ENCODE data around the gene CNOT1. TPM values are rescaled to one million over a fixed set of nuclear protein-coding genes. Genes with fewer than 3 reads are reported as not detected.

Gene CNOT1
- total RNA-seq, 1 experiment from 2014 or later, result 135 TPM

DNA sequence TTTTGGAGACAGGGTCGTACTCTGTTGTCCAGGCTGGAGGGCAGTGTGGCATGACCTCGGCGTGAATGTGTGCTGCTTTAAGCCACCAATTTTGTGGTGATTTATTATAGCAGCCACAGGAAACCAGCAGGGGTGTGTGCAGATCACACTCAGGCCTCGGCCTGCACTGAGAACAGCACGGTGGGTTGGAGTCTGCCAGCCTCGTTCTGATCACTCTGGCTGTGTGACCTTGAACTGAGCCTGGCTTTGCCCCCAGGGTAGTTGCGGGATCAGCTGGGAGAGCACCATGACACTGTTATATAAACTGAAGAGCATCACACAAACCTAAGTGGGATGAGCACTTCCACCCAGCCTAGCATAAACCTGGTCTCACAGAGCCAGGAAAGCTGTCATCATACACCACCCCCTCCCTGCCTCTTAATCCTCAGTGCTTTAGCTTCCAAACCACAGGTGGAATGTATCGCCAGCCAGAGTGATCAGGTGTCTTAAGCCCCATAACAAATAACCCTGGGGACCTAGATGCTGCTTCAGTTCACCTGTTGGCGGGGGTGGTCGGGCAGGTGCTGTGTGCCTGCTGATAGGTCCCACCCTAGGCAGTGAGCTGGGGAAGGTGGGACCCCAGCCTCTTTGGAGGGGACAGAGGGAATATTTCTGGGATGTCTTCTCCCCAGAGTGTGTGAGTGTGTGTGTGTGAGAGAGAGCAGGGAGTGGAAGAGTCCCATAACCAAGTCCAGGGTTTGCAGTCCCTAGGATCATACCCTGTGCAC lies 158.2 kb downstream of the CNOT1 start:
- H3K79me2 ChIP-seq (ENCODE audit: low read length), result no peaks in the 10 kb centered on the region
- no peaks in the 10 kb centered on the region for H3K4me1 ChIP-seq (ENCODE audit: insufficient read depth, low read length)
- TF ChIP-seq EZH2 (IDR thresholded peaks at IDR 0.05; ENCODE audit: low read length, unreplicated experiment) (no peak), EZH2phosphoT487 (IDR thresholded peaks at IDR 0.05; ENCODE audit: borderline replicate concordance, low read length) (no peak)
- TF ChIP-seq, protein P1, sequence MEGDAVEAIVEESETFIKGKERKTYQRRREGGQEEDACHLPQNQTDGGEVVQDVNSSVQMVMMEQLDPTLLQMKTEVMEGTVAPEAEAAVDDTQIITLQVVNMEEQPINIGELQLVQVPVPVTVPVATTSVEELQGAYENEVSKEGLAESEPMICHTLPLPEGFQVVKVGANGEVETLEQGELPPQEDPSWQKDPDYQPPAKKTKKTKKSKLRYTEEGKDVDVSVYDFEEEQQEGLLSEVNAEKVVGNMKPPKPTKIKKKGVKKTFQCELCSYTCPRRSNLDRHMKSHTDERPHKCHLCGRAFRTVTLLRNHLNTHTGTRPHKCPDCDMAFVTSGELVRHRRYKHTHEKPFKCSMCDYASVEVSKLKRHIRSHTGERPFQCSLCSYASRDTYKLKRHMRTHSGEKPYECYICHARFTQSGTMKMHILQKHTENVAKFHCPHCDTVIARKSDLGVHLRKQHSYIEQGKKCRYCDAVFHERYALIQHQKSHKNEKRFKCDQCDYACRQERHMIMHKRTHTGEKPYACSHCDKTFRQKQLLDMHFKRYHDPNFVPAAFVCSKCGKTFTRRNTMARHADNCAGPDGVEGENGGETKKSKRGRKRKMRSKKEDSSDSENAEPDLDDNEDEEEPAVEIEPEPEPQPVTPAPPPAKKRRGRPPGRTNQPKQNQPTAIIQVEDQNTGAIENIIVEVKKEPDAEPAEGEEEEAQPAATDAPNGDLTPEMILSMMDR (conservative IDR thresholded peaks at IDR 0.05; ENCODE audit: low read depth, low read length), result no peak
- no peak overlapping the region for H2AFZ ChIP-seq (ENCODE audit: low read length)
- no TSS peak for BruUV-seq (replicated peaks)
- intact Hi-C loops (cut with micrococcal nuclease), result no loop called here
- no peak overlapping the region for H3K27ac ChIP-seq (ENCODE audit: low read length)
- H3K27me3 ChIP-seq (ENCODE audit: low read length), result no peaks in the 10 kb centered on the region
- CTCF ChIA-PET, result no interaction called here
- H3K9me2 ChIP-seq (replicated peaks; ENCODE audit: low read length), result no peaks in the 10 kb centered on the region
- ATAC-seq (no peak), DNase-seq (no peak)
- no peaks in the 10 kb centered on the region for H3F3A ChIP-seq (ENCODE audit: low read length, unreplicated experiment)
- no peak overlapping the region for H3K4me3 ChIP-seq (ENCODE audit: low read length)
- no peak overlapping the region for H3K9ac ChIP-seq (ENCODE audit: low read length)
- no peaks in the 10 kb centered on the region for H3K9me3 ChIP-seq (ENCODE audit: low read length)
- no peaks in the 10 kb centered on the region for H4K20me1 ChIP-seq (ENCODE audit: low read length)
- no peaks in the 10 kb centered on the region for H3K36me3 ChIP-seq (ENCODE audit: low read depth, low read length)
- no peak overlapping the region for H3K4me2 ChIP-seq (ENCODE audit: low read length)
- POLR2A ChIA-PET (ENCODE audit: unreplicated experiment), result no interaction called here

Other genes with a start within 250 kb of the CNOT1 start
- 17.5 and 19.6 TPM in 2 replicates for gene GINS3, start 237.4 kb downstream of the CNOT1 start, total RNA-seq (2014; rRNA removed)
- 14.2 and 26.6 TPM in 2 replicates for gene NDRG4, start 129.7 kb downstream of the CNOT1 start, total RNA-seq (2014; rRNA removed)
- gene SETD6, start 114.3 kb downstream of the CNOT1 start, total RNA-seq (2014; rRNA removed), result 22.0 and 22.5 TPM in 2 replicates
- 4.0 and 7.3 TPM in 2 replicates for gene SLC38A7, start 54.9 kb upstream of the CNOT1 start, total RNA-seq (2014; rRNA removed)
- 83.6 and 90.6 TPM in 2 replicates for gene GOT2, start 104.5 kb upstream of the CNOT1 start, total RNA-seq (2014; rRNA removed)